GM12801 (cell line): ENCODE data around the gene YAF2.

Experiments
- CTCF ChIP-seq: IDR thresholded peaks from one replicate; pipeline ENCODE4 v1.5.1; 2011; ENCODE audit warnings: control low read depth; ENCODE audit not compliant: insufficient read length; ENCODE audit errors: extremely low read depth

YAF2 gene

GRCh38 chr12:42238240-42239140 is at the start of gene YAF2:
TSS of gene YAF2 (minus strand) at chr12:42238248. CDS start at chr12:42238180, 68 bp downstream.
- no peak for TF ChIP-seq CTCF

- no peak for TF ChIP-seq CTCF
These were observed 48.7 kb upstream of the YAF2 start for GRCh38 chr12:42286741-42287140.

- no peak for TF ChIP-seq CTCF
These were observed 47.4 kb upstream of the YAF2 start for GRCh38 chr12:42285431-42285830.

- TF ChIP-seq CTCF = no peak
These were observed 46.8 kb upstream of the YAF2 start for GRCh38 chr12:42284876-42285275.

GRCh38 chr12:42284157-42284556 is 46.1 kb upstream of the YAF2 start:
- no peak for TF ChIP-seq CTCF

GRCh38 chr12:42283739-42284138 is 45.7 kb upstream of the YAF2 start:
- no peak for TF ChIP-seq CTCF

- no peak for TF ChIP-seq CTCF
These were observed 44.2 kb upstream of the YAF2 start for GRCh38 chr12:42282294-42282693.
